MV-4-11 (cell line): Measurements from ENCODE around the gene RALGAPB.
"Not testable (repeated sequence)": the region's sequence is repeated elsewhere in the genome, so short reads cannot be mapped to it uniquely, and the experiment has no call there.

Source experiments
- DNase-seq: peaks from one replicate; lab custom pipeline; 2025; lab: John Stamatoyannopoulos, UW

Gene RALGAPB

DNA sequence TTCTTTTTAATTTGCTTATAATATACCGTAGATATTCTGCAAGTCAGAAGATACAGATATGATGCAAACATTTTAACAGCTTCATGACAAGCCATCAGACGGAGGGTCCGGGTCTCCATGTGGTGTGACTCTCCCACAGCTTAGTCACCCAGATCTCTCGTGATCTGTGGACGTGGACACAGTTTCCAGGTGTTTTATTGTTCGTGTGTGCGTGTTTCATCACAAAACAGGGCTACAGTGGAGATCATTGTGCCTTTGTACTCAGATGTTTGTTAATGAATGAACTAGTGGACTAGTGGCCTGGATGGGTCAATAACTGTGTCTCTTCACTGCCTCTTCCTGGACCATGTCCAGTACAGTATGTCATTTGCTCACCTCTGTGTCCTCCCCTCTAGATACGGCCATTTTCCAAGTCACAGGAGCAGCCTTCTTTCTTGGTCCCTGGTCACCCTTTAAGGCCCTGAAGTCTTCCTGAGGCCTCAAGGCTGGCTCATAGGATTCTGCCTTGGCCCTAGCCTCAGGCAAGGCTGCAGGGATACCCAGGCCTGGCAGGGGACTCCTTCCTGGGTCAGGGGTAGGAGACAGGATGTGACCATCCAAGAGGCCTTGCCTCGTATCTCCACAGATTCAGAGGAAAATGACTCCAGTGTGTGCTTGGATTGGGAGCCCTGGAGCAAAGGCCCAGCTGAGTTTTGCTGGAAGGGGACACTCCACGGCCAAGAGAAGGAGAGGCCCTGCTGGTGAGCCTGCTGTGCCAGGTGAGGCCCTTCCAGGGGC, 112.9 kb downstream of the RALGAPB start:
- DNase-seq = no peak

- no peak for DNase-seq
Measured at GRCh38 chr20:38586181-38586525, 113.5 kb downstream of the RALGAPB start.

DNA sequence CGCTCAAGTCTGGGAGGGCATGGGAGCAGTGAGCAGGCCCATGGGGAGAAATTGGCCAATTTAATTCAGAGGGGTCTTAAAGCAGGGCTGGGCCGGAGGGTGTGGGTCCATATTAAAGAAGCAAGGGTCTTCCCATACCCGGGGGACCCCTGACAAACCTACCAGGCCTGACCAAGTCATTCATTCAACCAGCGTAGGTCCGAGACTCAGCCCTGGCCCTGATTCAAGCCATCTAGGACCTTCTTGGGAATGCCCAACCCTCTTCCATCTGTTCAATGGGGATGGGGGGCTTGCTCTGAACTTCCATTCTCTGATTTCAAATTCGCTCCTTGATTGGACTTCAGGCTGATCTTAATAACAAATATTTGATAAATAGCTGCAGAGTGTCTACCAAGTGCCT, 115.7 kb downstream of the RALGAPB start:
- no peak for DNase-seq

DNA sequence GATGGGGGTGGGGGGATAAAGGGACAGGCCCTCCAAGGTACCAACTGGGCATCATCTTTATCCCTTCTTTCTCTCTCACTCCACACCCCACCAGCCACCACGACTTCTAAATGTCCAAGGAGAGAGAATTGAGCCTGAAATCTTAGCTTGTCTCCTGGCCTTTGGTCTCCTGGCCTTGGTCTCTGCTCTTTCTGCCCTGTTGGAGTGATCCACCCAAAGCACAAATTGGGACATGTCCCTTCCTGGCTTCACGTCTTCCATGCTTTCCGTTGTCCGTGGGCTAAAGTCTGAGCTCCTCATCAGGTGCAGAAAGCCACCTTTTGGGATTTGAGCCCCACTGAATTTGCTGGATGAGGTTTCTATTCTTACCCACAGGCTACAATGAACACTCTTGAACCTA, 116.7 kb downstream of the RALGAPB start:
- no peak for DNase-seq

DNA sequence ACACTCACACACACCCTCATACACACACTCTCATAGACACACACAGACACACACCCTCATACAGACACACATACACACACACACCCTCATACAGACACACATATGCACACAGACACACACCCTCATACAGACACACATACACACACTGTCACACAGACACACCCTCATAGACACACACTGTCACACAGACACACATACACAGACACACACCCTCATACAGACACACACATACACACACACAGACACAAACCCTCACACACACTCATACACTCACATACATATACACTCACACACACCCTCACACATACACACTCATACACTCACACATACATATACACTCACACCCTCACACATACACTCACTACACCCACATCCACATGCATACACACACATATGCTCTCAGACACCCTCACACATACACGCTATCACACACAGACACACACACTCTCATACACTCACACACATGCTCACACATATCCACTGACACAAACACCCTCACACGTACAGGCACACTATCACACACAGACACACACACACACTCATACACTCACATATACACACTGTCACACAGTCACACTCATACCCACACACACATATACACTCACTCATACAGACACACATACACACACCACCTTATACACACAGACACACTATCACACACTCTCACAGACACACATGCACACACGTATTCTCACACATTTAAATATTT, 117.5 kb downstream of the RALGAPB start:
- no peak for DNase-seq

GRCh38 chr20:38590676-38591473, 118.2 kb downstream of the RALGAPB start:
- no peak for DNase-seq

DNA sequence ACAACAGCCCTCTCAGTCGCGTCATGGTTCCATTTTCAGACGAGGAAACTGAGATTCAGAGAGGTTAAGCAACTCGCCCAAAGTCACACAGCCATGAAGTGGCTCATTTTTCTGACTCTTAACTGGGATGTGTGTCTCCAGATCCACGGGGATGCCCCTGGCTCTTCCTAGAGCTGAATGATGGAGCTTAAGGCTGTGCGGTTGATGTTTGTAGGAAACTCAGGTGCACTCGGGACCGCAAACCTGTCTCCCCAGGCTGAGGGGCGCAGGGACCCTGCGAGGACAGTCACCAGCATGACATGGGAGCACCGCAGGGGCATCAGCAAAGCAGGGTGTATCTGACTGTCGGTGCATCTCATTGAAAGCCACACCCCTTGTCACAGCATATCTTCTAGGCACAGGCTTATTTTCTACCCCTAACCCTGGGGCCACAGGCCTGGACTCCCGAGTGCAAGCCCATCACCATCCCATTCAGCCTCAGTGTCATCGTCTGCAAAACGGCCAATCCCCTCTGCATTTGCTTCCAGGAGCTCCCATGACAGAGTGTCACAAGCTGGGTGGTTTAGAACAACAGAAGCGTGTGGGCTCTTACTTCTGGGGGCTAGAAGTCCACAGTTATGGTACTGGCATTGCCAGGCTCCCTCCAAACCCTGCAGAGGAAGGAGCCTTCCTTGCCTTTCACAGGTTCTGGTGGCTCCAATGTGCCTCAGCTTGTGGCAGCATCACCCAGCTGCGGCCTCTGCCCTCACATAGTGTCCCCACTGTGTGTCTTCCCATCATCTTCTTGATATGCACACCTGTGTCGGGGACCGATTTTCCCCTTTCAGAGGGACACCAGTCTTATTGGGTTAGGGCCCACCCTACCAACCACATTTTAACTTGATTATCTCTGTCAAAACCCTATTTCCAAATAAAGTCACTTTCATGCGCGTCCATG, 119.1 kb downstream of the RALGAPB start:
- no peak for DNase-seq

- DNase-seq = not testable (repeated sequence)
Measured at GRCh38 chr20:38592411-38592790, 119.8 kb downstream of the RALGAPB start.

- DNase-seq = not testable (repeated sequence)
Measured at GRCh38 chr20:38594281-38594680, 121.6 kb downstream of the RALGAPB start.

GRCh38 chr20:38595886-38596285, 123.2 kb downstream of the RALGAPB start:
- not testable (repeated sequence) for DNase-seq

GRCh38 chr20:38599410-38599882, 126.8 kb downstream of the RALGAPB start:
- DNase-seq = no peak

DNA sequence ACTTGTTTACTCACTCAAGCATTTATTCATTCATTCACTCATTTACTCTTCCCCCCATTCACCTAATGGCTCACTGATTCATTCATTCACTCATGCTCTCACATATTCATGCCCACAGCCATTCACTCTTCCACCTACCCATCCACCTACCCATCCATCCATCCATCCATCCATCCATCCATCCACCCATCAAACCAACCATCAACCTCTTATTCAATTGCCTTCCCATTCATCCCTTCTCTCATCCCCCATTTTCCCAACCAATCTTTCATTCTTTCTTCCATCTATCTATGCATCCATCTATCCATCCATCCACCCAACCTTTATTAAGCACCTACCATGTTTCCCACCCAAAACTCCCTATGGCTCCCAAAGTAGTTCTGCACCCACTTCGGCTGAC, 127.4 kb downstream of the RALGAPB start:
- no peak for DNase-seq

- DNase-seq = no peak
Measured at GRCh38 chr20:38601216-38602184, 128.9 kb downstream of the RALGAPB start, which contains the start of gene ARHGAP40. Gene ARHGAP40, plus strand, starts transcription at chr20:38601809.

- no peak for DNase-seq
Measured at GRCh38 chr20:38602185-38602581, 129.5 kb downstream of the RALGAPB start.

GRCh38 chr20:38603286-38603685, 130.6 kb downstream of the RALGAPB start:
- no peak for DNase-seq

GRCh38 chr20:38604873-38605303, 132.2 kb downstream of the RALGAPB start:
- DNase-seq = no peak

GRCh38 chr20:38607351-38607750, 134.7 kb downstream of the RALGAPB start:
- DNase-seq = no peak

DNA sequence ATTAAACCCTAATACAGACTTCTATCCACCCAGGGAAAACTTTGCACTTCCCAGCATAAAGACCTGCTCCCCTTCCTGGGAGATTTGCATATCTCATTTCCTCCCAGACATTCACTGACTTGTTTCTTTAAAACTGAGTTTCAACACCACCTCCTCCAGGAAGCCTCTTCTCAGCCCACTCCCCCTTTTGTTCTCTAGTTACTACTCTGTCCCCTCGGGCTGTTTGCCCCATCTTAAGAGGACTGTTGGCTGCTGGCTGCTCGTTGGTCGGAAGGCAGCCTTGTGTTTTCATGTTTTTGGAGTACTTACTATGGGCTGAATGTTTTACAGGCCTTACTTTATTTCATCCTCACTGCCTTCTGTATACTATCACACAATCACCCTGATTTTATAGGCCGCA, 135.5 kb downstream of the RALGAPB start:
- DNase-seq = no peak

GRCh38 chr20:38609815-38610214, 137.2 kb downstream of the RALGAPB start:
- no peak for DNase-seq

DNA sequence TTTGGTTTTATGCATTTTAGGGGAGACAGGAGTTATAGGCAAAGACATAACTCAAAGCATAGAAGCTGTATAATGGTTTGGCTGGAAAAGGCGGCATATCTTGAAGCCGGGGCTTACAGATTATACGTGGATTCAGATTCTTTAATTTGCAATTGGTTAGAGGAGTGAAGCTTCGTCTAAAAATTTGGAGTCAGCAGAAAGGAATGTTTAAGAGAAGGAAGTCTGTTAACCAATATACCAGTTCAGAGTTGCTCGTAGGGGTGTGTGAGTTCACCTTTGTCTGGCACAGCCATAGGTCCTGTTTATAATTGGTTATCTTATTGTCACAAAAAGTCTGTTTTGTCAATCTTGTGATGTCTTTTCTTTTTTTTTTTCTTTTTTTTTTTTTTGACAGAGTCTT, 137.9 kb downstream of the RALGAPB start:
- no peak for DNase-seq
